ENCODE measurements around the gene ZBTB16. TPM values are rescaled to one million over a fixed set of nuclear protein-coding genes. Genes with fewer than 3 reads are reported as not detected.

The ZBTB16 gene
- total and polyA plus RNA-seq, 2 experiments from 2014 or later, result 0.29 to 1.4 TPM

DNA sequence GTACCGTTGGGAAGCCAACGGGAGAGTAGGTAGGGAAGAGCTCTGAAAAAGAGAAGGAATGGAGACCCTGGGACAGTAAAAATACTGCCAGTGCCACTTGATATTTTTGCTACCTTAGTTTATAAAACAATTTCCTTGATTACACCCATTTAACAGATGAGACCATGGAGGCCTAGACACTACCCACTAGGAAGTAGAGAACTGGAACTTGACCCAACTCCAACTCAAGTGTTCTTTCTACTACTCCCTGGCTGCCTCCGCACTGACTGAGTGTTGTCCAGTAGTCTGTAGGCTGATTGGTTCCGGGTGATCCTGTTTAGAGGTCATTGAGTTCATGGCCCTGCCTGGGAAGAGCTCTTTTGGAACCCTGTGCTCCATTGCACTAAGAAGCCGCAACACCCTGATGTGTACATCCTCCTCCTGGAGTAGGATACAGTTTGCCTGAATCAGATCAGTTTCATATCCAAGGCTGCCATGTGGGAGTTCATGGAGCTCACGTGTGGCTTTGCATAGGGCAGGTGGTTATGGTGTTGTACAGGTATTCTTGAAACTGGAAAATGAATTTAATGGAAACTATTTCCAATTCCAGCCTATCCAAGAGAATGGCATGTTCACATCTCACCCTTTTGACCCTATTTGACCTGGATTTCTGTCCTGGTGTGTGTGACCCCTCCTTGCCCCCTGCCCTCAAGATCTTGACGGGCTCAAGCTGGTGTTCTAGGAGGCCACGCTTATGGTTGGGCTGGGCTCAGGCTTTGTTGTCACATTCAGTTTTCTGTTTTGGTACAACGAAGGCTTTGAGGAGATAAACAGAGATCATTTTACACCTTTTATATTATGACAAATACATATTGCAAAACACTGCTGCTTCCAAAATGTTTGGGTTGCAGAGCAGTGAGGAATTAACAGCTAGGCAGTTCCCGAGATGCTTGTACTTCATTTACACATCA, 134.5 kb downstream of the ZBTB16 start (continued):
- TF ChIP-seq, protein P1, sequence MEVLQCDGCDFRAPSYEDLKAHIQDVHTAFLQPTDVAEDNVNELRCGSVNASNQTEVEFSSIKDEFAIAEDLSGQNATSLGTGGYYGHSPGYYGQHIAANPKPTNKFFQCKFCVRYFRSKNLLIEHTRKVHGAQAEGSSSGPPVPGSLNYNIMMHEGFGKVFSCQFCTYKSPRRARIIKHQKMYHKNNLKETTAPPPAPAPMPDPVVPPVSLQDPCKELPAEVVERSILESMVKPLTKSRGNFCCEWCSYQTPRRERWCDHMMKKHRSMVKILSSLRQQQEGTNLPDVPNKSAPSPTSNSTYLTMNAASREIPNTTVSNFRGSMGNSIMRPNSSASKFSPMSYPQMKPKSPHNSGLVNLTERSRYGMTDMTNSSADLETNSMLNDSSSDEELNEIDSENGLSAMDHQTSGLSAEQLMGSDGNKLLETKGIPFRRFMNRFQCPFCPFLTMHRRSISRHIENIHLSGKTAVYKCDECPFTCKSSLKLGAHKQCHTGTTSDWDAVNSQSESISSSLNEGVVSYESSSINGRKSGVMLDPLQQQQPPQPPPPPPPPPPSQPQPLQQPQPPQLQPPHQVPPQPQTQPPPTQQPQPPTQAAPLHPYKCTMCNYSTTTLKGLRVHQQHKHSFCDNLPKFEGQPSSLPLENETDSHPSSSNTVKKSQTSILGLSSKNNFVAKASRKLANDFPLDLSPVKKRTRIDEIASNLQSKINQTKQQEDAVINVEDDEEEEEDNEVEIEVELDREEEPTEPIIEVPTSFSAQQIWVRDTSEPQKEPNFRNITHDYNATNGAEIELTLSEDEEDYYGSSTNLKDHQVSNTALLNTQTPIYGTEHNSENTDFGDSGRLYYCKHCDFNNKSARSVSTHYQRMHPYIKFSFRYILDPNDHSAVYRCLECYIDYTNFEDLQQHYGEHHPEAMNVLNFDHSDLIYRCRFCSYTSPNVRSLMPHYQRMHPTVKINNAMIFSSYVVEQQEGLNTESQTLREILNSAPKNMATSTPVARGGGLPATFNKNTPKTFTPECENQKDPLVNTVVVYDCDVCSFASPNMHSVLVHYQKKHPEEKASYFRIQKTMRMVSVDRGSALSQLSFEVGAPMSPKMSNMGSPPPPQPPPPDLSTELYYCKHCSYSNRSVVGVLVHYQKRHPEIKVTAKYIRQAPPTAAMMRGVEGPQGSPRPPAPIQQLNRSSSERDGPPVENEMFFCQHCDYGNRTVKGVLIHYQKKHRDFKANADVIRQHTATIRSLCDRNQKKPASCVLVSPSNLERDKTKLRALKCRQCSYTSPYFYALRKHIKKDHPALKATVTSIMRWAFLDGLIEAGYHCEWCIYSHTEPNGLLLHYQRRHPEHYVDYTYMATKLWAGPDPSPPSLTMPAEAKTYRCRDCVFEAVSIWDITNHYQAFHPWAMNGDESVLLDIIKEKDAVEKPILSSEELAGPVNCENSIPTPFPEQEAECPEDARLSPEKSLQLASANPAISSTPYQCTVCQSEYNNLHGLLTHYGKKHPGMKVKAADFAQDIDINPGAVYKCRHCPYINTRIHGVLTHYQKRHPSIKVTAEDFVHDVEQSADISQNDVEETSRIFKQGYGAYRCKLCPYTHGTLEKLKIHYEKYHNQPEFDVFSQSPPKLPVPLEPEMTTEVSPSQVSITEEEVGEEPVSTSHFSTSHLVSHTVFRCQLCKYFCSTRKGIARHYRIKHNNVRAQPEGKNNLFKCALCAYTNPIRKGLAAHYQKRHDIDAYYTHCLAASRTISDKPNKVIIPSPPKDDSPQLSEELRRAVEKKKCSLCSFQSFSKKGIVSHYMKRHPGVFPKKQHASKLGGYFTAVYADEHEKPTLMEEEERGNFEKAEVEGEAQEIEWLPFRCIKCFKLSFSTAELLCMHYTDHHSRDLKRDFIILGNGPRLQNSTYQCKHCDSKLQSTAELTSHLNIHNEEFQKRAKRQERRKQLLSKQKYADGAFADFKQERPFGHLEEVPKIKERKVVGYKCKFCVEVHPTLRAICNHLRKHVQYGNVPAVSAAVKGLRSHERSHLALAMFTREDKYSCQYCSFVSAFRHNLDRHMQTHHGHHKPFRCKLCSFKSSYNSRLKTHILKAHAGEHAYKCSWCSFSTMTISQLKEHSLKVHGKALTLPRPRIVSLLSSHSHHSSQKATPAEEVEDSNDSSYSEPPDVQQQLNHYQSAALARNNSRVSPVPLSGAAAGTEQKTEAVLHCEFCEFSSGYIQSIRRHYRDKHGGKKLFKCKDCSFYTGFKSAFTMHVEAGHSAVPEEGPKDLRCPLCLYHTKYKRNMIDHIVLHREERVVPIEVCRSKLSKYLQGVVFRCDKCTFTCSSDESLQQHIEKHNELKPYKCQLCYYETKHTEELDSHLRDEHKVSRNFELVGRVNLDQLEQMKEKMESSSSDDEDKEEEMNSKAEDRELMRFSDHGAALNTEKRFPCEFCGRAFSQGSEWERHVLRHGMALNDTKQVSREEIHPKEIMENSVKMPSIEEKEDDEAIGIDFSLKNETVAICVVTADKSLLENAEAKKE (CRISPR knock-in tag; IDR thresholded peaks at IDR 0.05), result no peak
- TF ChIP-seq POLR2AphosphoS5 (IDR thresholded peaks at IDR 0.05; ENCODE audit: low read depth) (no peak), JUNB (IDR thresholded peaks at IDR 0.05; ENCODE audit: unreplicated experiment) (no peak), ZNF114 (CRISPR knock-in tag; IDR thresholded peaks at IDR 0.05) (no peak), EZH2phosphoT487 (IDR thresholded peaks at IDR 0.05; ENCODE audit: unreplicated experiment) (no peak), ZNF331 (CRISPR knock-in tag; IDR thresholded peaks at IDR 0.05; ENCODE audit: low read depth) (no peak), REST (IDR thresholded peaks at IDR 0.05; ENCODE audit: unreplicated experiment) (no peak)

Data from GM23338 (cell line).